Neuronal stem cell (in vitro differentiated cells): ENCODE measurements around the gene PLCB2.

ENCODE experiments used
- DNase-seq: peaks from one replicate; pipeline ENCODE4 v3.0.0-alpha.2; 2013; ENCODE audit warnings: low spot score
- H2AFZ ChIP-seq: one replicate; pipeline ENCODE4 v1.6.1; 2013; ENCODE audit warnings: mild to moderate bottlenecking, low read length, inconsistent platforms
- H2AK5ac ChIP-seq: 2 replicates; pipeline ENCODE4 v1.6.1; 2013; ENCODE audit warnings: low read depth, mild to moderate bottlenecking, inconsistent platforms, low read length, moderate library complexity, mixed read lengths
- H2BK120ac ChIP-seq: 2 replicates; pipeline ENCODE4 v1.6.1; 2013; ENCODE audit warnings: low read depth, mild to moderate bottlenecking, inconsistent platforms, low read length, moderate library complexity, mixed read lengths
- H2BK12ac ChIP-seq: one replicate; pipeline ENCODE4 v1.6.1; 2013; ENCODE audit warnings: low read length, inconsistent platforms
- H2BK15ac ChIP-seq: 2 replicates; pipeline ENCODE4 v1.6.1; 2013; ENCODE audit warnings: mild to moderate bottlenecking, low read length, inconsistent platforms, mixed read lengths
- H2BK5ac ChIP-seq: one replicate; pipeline ENCODE4 v1.6.1; 2013; ENCODE audit warnings: inconsistent platforms, mild to moderate bottlenecking, low read length, moderate library complexity
- H3K14ac ChIP-seq: one replicate; pipeline ENCODE4 v1.6.1; 2013; ENCODE audit warnings: low read length, inconsistent platforms
- H3K18ac ChIP-seq: 2 replicates; pipeline ENCODE4 v1.6.1; 2013; ENCODE audit warnings: low read length, inconsistent platforms
- H3K23ac ChIP-seq: 2 replicates; pipeline ENCODE4 v1.6.1; 2013; ENCODE audit warnings: low read depth, mild to moderate bottlenecking, mixed read lengths, low read length, inconsistent platforms; ENCODE audit not compliant: poor library complexity
- H3K27ac ChIP-seq: replicated peaks from 3 replicates; pipeline ENCODE4 v1.5.1; 2013; ENCODE audit warnings: low read length, inconsistent platforms
- H3K27me3 ChIP-seq, 3 experiments: 2 replicates each; pipeline ENCODE4 v1.6.1; 2013; ENCODE audit warnings: low read length in 3 of 3, mild to moderate bottlenecking in 2 of 3, inconsistent platforms in 1 of 3, low read depth in 1 of 3, mixed read lengths in 1 of 3, moderate library complexity in 1 of 3; ENCODE audit not compliant: control insufficient read depth in 3 of 3, insufficient read depth in 3 of 3
- H3K36me3 ChIP-seq, 2 donors: replicated peaks in 1 of 2; 2 replicates each; pipeline ENCODE4 v1.6.1; 2013; ENCODE audit warnings: low read length in 2 of 2; ENCODE audit not compliant: control insufficient read depth in 2 of 2, insufficient read depth in 2 of 2
- H3K4ac ChIP-seq: 2 replicates; pipeline ENCODE4 v1.6.1; 2013; ENCODE audit warnings: inconsistent platforms, mild to moderate bottlenecking, low read length, moderate library complexity
- H3K4me1 ChIP-seq, 2 donors: 1 replicate in 1 of 2; 2 replicates in 1 of 2; pipeline ENCODE4 v1.6.1; 2013; ENCODE audit warnings: low read length in 2 of 2, low read depth in 1 of 2; ENCODE audit not compliant: control insufficient read depth in 2 of 2, insufficient read depth in 1 of 2
- H3K4me2 ChIP-seq: one replicate; pipeline ENCODE4 v1.6.1; 2013; ENCODE audit warnings: mild to moderate bottlenecking, low read length, inconsistent platforms; ENCODE audit not compliant: insufficient read depth, poor library complexity, severe bottlenecking
- H3K4me3 ChIP-seq, 2 donors: 2 replicates each; pipeline ENCODE4 v1.5.1; 2013; ENCODE audit warnings: low read length in 2 of 2, mild to moderate bottlenecking in 2 of 2, inconsistent platforms in 1 of 2, moderate library complexity in 1 of 2
- H3K79me1 ChIP-seq: one replicate; pipeline ENCODE4 v1.6.1; 2013; ENCODE audit warnings: low read depth, mild to moderate bottlenecking, inconsistent platforms, low read length, moderate library complexity
- H3K9ac ChIP-seq: one replicate; pipeline ENCODE4 v1.6.1; 2013; ENCODE audit warnings: mild to moderate bottlenecking, low read depth, low read length, inconsistent platforms; ENCODE audit not compliant: poor library complexity
- H3K9me3 ChIP-seq, 2 donors: replicated peaks in 1 of 2; 2 replicates each; pipeline versions ENCODE3 to v1.6.1; 2013; ENCODE audit warnings: low read length in 2 of 2, mild to moderate bottlenecking in 2 of 2, inconsistent platforms in 1 of 2, low read depth in 1 of 2, mixed read lengths in 1 of 2, moderate library complexity in 1 of 2; ENCODE audit not compliant: control insufficient read depth in 2 of 2, insufficient read depth in 1 of 2
- H4K8ac ChIP-seq: one replicate; pipeline ENCODE4 v1.6.1; 2013; ENCODE audit warnings: low read depth, mild to moderate bottlenecking, inconsistent platforms, low read length, moderate library complexity
- H4K91ac ChIP-seq: one replicate; pipeline ENCODE4 v1.6.1; 2013; ENCODE audit warnings: low read length, low read depth, mild to moderate bottlenecking, inconsistent platforms; ENCODE audit not compliant: poor library complexity
- WGBS, 2 donors: extraction: QIAGEN DNeasy Blood & Tissue Kit; methylation state at CpG; one replicate each; pipeline ENCODE4 v1.1.7; 2013; ENCODE audit warnings: missing lambda C conversion rate in 2 of 2, mixed read lengths in 1 of 2; ENCODE audit not compliant: insufficient read length in 2 of 2, insufficient replicate concordance in 1 of 2; ENCODE audit errors: extremely low coverage in 2 of 2; 5-methylcytosine and 5-hydroxymethylcytosine counted together

PLCB2 gene

GRCh38 chr15:40340038-40340739 is 32.5 kb upstream of the PLCB2 start:
- H3K9ac ChIP-seq: no peak overlapping the region
- no peak overlapping the region for H2AK5ac ChIP-seq
- peak overlapping the region; percentile 73 for H2AFZ ChIP-seq
- no peaks in the 10 kb centered on the region for H3K9me3 ChIP-seq
- no peak overlapping the region for H3K27ac ChIP-seq
- DNase-seq: no peak
- H3K14ac ChIP-seq: no peak overlapping the region
- no peak overlapping the region for H3K4me3 ChIP-seq
- H3K23ac ChIP-seq: peak overlapping the region; percentile 5
- H3K36me3 ChIP-seq: no peaks in the 10 kb centered on the region
- no peak overlapping the region for H3K4me2 ChIP-seq
- H2BK5ac ChIP-seq: no peak overlapping the region
- H4K91ac ChIP-seq: no peak overlapping the region
- H3K4ac ChIP-seq: no peak overlapping the region
- peak overlapping the region; percentile 67 for H3K18ac ChIP-seq
- no CpG with 5 or more reads among the region's 14 CpGs for WGBS, 2 donors
- no peak overlapping the region for H4K8ac ChIP-seq
- peaks cover 0 to 11% (median 2%) of the 10 kb centered on the region in 3 experiments for H3K27me3 ChIP-seq
- H2BK120ac ChIP-seq: no peak overlapping the region
- peak overlapping the region; percentile 34 for H2BK15ac ChIP-seq
- no peaks in the 10 kb centered on the region for H3K79me1 ChIP-seq
- H2BK12ac ChIP-seq: peak overlapping the region; percentile 24
- H3K4me1 ChIP-seq: peaks cover 2 to 12% of the 10 kb centered on the region in 2 donors

- Histone ChIP-seq H2BK12ac (peak overlapping the region; percentile 24), H3K4me3 (no peak overlapping the region), H3K4me1 (peaks cover 2 to 12% of the 10 kb centered on the region in 2 donors), H3K79me1 (no peaks in the 10 kb centered on the region), H3K18ac (no peak overlapping the region), H3K27ac (no peak overlapping the region), H2BK5ac (no peak overlapping the region), H3K4me2 (no peak overlapping the region), H4K8ac (no peak overlapping the region), H3K4ac (no peak overlapping the region), H2BK15ac (peak overlapping the region; percentile 10), H3K36me3 (no peaks in the 10 kb centered on the region), H2BK120ac (no peak overlapping the region), H3K14ac (no peak overlapping the region), H2AK5ac (no peak overlapping the region), H2AFZ (no peak overlapping the region), H3K23ac (peak overlapping the region; percentile 11), H3K27me3 (peaks cover 0 to 11% (median 2%) of the 10 kb centered on the region in 3 experiments), H3K9ac (peak overlapping the region; percentile 46), H3K9me3 (no peaks in the 10 kb centered on the region), H4K91ac (no peak overlapping the region)
- DNase-seq: no peak
- no CpG with 5 or more reads among the region's 7 CpGs for WGBS, 2 donors
These were observed 31.8 kb upstream of the PLCB2 start for GRCh38 chr15:40339621-40339945.

- no peak overlapping the region for H2AFZ ChIP-seq
- no peak overlapping the region for H2BK5ac ChIP-seq
- H4K91ac ChIP-seq: no peak overlapping the region
- no peak overlapping the region for H3K14ac ChIP-seq
- no peaks in the 10 kb centered on the region for H3K36me3 ChIP-seq
- peak overlapping the region; percentile 49 for H3K18ac ChIP-seq
- peak overlapping the region; percentile 46 for H3K9ac ChIP-seq
- no peak overlapping the region for H3K4me3 ChIP-seq
- no peak overlapping the region for H3K27ac ChIP-seq
- H3K27me3 ChIP-seq: peaks cover 0 to 11% (median 2%) of the 10 kb centered on the region in 3 experiments
- H2BK12ac ChIP-seq: no peak overlapping the region
- no peaks in the 10 kb centered on the region for H3K9me3 ChIP-seq
- no peaks in the 10 kb centered on the region for H3K79me1 ChIP-seq
- no peak overlapping the region for H3K4ac ChIP-seq
- H2BK15ac ChIP-seq: peak overlapping the region; percentile 3
- no peak for DNase-seq
- peaks cover 3 to 12% of the 10 kb centered on the region in 2 donors for H3K4me1 ChIP-seq
- no peak overlapping the region for H4K8ac ChIP-seq
- H3K4me2 ChIP-seq: no peak overlapping the region
- no CpG with 5 or more reads among the region's 11 CpGs for WGBS, 2 donors
- peak overlapping the region; percentile 17 for H2AK5ac ChIP-seq
- H2BK120ac ChIP-seq: no peak overlapping the region
- H3K23ac ChIP-seq: peak overlapping the region; percentile 11
These were observed 31.3 kb upstream of the PLCB2 start for GRCh38 chr15:40338921-40339620.

GRCh38 chr15:40338041-40338657 is 30.4 kb upstream of the PLCB2 start:
- no peak overlapping the region for H4K91ac ChIP-seq
- H3K14ac ChIP-seq: no peak overlapping the region
- no peaks in the 10 kb centered on the region for H3K79me1 ChIP-seq
- H2BK15ac ChIP-seq: peak overlapping the region; percentile 3
- peaks cover 3 to 16% of the 10 kb centered on the region in 2 donors for H3K4me1 ChIP-seq
- H3K4ac ChIP-seq: no peak overlapping the region
- no peak overlapping the region for H2BK120ac ChIP-seq
- no peaks in the 10 kb centered on the region for H3K36me3 ChIP-seq
- no peak overlapping the region for H2BK12ac ChIP-seq
- no peaks in the 10 kb centered on the region for H3K9me3 ChIP-seq
- peaks cover 0 to 11% (median 2%) of the 10 kb centered on the region in 3 experiments for H3K27me3 ChIP-seq
- peak; percentile 62 for DNase-seq
- no peak overlapping the region for H3K4me2 ChIP-seq
- H2AK5ac ChIP-seq: no peak overlapping the region
- H2AFZ ChIP-seq: peak overlapping the region; percentile 4
- H3K9ac ChIP-seq: no peak overlapping the region
- H3K4me3 ChIP-seq: no peak overlapping the region
- no peak overlapping the region for H4K8ac ChIP-seq
- H2BK5ac ChIP-seq: no peak overlapping the region
- no peak overlapping the region for H3K18ac ChIP-seq
- peak overlapping the region; percentile 46 for H3K23ac ChIP-seq
- no CpG with 5 or more reads among the region's 11 CpGs for WGBS, 2 donors
- no peak overlapping the region for H3K27ac ChIP-seq
